HCT116 (cell line): Measurements from ENCODE around the gene ATP8B3.

Source experiments
- CEBPB ChIP-seq: IDR thresholded peaks from 2 replicates; pipeline ENCODE4 v1.6.1; 2012; ENCODE audit warnings: low read depth
- EZH2phosphoT487 ChIP-seq: fragments of 200-600 bp; IDR thresholded peaks from 2 replicates; pipeline ENCODE4 v1.6.1; 2018; ENCODE audit warnings: antibody characterized with exemption, borderline replicate concordance
- FOSL1 ChIP-seq: IDR thresholded peaks from 2 replicates; pipeline ENCODE4 v1.6.1; 2012; ENCODE audit warnings: low read depth
- POLR2A ChIP-seq: IDR thresholded peaks from 2 replicates; pipeline ENCODE4 v1.7.0; 2011; ENCODE audit warnings: borderline replicate concordance; ENCODE audit not compliant: insufficient read depth, insufficient read length; ENCODE audit errors: extremely low read depth
- RAD21 ChIP-seq: IDR thresholded peaks from 2 replicates; pipeline ENCODE4 v1.6.1; 2012; ENCODE audit warnings: low read depth, mild to moderate bottlenecking
- REST ChIP-seq: IDR thresholded peaks from 2 replicates; pipeline ENCODE4 v1.6.1; 2012; ENCODE audit warnings: low read depth
- TCF7L2 ChIP-seq: IDR thresholded peaks from 2 replicates; pipeline ENCODE4 v1.7.0; 2011; ENCODE audit warnings: borderline replicate concordance, inconsistent platforms; ENCODE audit not compliant: insufficient read depth, insufficient read length; ENCODE audit errors: extremely low read depth
- YY1 ChIP-seq: IDR thresholded peaks from 2 replicates; pipeline ENCODE4 v1.6.1; 2011; ENCODE audit warnings: low read length, low read depth, moderate library complexity, mild to moderate bottlenecking; ENCODE audit not compliant: insufficient replicate concordance; ENCODE audit errors: extremely low read depth
- TF ChIP-seq, protein P1 (sequence below), 3 experiments: fragments of 200-600 bp in 1 of 3; sonication (generic) in 1 of 3; IDR thresholded peaks in 2 of 3; conservative IDR thresholded peaks in 1 of 3; 2 replicates each; pipeline ENCODE4 v1.5.1; 2012 to 2017; ENCODE audit warnings: low read depth in 2 of 3, low read length in 2 of 3, antibody characterized with exemption in 1 of 3, borderline replicate concordance in 1 of 3, control low read depth in 1 of 3, mild to moderate bottlenecking in 1 of 3, mixed read lengths in 1 of 3, mixed run types in 1 of 3, moderate library complexity in 1 of 3; ENCODE audit not compliant: insufficient read depth in 1 of 3
- TF ChIP-seq, protein P2 (sequence below): IDR thresholded peaks from 2 replicates; pipeline ENCODE4 v1.6.1; 2012

DNA sequence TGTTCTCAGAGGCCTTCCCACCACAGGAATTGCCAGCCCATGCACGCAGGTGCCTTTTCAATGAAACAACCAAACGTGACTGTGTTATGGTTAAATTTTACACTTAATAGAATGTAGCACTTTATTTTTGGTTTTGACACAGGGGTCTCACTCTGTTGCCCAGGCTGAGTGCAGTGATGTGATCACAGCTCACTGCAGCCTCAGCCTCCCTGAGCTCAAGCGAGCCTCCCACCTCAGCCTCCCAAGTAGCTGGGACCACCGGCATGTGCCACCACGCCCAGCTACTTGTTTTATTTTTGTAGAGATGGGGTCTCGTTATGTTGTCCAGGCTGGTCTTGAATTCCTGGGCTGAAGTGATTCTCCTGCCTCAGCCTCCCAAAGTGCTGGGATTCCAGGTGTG is 7.2 kb downstream of the ATP8B3 start:
- TF ChIP-seq, protein P1, sequence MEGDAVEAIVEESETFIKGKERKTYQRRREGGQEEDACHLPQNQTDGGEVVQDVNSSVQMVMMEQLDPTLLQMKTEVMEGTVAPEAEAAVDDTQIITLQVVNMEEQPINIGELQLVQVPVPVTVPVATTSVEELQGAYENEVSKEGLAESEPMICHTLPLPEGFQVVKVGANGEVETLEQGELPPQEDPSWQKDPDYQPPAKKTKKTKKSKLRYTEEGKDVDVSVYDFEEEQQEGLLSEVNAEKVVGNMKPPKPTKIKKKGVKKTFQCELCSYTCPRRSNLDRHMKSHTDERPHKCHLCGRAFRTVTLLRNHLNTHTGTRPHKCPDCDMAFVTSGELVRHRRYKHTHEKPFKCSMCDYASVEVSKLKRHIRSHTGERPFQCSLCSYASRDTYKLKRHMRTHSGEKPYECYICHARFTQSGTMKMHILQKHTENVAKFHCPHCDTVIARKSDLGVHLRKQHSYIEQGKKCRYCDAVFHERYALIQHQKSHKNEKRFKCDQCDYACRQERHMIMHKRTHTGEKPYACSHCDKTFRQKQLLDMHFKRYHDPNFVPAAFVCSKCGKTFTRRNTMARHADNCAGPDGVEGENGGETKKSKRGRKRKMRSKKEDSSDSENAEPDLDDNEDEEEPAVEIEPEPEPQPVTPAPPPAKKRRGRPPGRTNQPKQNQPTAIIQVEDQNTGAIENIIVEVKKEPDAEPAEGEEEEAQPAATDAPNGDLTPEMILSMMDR (IDR thresholded peaks at IDR 0.05 in 2 of 3, conservative IDR thresholded peaks at IDR 0.05 in 1 of 3; ENCODE audit: borderline replicate concordance in 1 of 3, insufficient read depth in 1 of 3, low read depth in 2 of 3, low read length in 2 of 3) = no peak
- TF ChIP-seq REST = no peak
- no peak for TF ChIP-seq YY1
- no peak for TF ChIP-seq POLR2A
- TF ChIP-seq TCF7L2 = no peak
- TF ChIP-seq, protein P2, sequence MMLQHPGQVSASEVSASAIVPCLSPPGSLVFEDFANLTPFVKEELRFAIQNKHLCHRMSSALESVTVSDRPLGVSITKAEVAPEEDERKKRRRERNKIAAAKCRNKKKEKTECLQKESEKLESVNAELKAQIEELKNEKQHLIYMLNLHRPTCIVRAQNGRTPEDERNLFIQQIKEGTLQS = no peak
- TF ChIP-seq CEBPB = no peak
- no peak for TF ChIP-seq EZH2phosphoT487
- TF ChIP-seq RAD21 = no peak
- TF ChIP-seq FOSL1 = no peak
